SU-DHL-6 (cell line): Measurements from ENCODE around the gene TSHZ3.

ENCODE experiments used
- H2AFZ ChIP-seq: fragments of 200-600 bp; sonication (generic); 2 replicates; pipeline ENCODE4 v1.6.1; 2014; ENCODE audit warnings: low read depth, mild to moderate bottlenecking, moderate library complexity, mixed read lengths, antibody characterized with exemption, low read length; ENCODE audit not compliant: severe bottlenecking
- H3F3A ChIP-seq: fragments of 200-600 bp; shearing (Covaris generic); 2 replicates; pipeline ENCODE4 v1.6.0; 2016; ENCODE audit warnings: antibody characterized with exemption, mild to moderate bottlenecking; ENCODE audit not compliant: insufficient read depth
- H3K27ac ChIP-seq: fragments of 200-600 bp; sonication (generic); 2 replicates; pipeline ENCODE4 v1.5.1; 2016; ENCODE audit warnings: low read depth, mild to moderate bottlenecking, low read length, moderate library complexity, mixed read lengths
- H3K27me3 ChIP-seq: fragments of 200-600 bp; sonication (generic), shearing (Covaris generic); 2 replicates; pipeline ENCODE4 v1.6.0; 2014; ENCODE audit warnings: mild to moderate bottlenecking, low read length
- H3K36me3 ChIP-seq: fragments of 200-600 bp; sonication (generic); 2 replicates; pipeline ENCODE4 v1.6.1; 2014; ENCODE audit warnings: mild to moderate bottlenecking, low read length, mixed read lengths
- H3K4me2 ChIP-seq: fragments of 300-600, 200-600 bp; shearing (Covaris generic), sonication (generic); 2 replicates; pipeline ENCODE4 v1.6.0; 2014; ENCODE audit warnings: low read length, low read depth, mild to moderate bottlenecking; ENCODE audit not compliant: poor library complexity, severe bottlenecking
- H3K4me3 ChIP-seq: fragments of 200-600 bp; sonication (generic); 2 replicates; pipeline ENCODE4 v1.5.1; 2014; ENCODE audit warnings: antibody characterized with exemption, low read length, mild to moderate bottlenecking, mixed read lengths; ENCODE audit not compliant: insufficient read depth, poor library complexity, severe bottlenecking
- H3K79me2 ChIP-seq: fragments of 200-600 bp; sonication (generic); 2 replicates; pipeline ENCODE4 v1.6.1; 2014; ENCODE audit warnings: mild to moderate bottlenecking, low read length, moderate library complexity; ENCODE audit not compliant: insufficient read depth
- H3K9ac ChIP-seq: fragments of 200-600 bp; sonication (generic); 2 replicates; pipeline ENCODE4 v1.7.0; 2014; ENCODE audit warnings: mild to moderate bottlenecking, low read length
- H3K9me2 ChIP-seq: fragments of 200-600 bp; sonication (generic); replicated peaks from 2 replicates; pipeline ENCODE4 v1.6.1; 2014; ENCODE audit warnings: low read length; ENCODE audit not compliant: insufficient read depth
- H3K9me3 ChIP-seq: fragments of 200-600 bp; sonication (generic); 2 replicates; pipeline ENCODE4 v1.6.1; 2014; ENCODE audit warnings: low read length, mixed read lengths; ENCODE audit not compliant: insufficient read depth
- H4K20me1 ChIP-seq: fragments of 200-600 bp; sonication (generic); 2 replicates; pipeline ENCODE4 v1.6.1; 2014; ENCODE audit warnings: low read depth, mild to moderate bottlenecking, antibody characterized with exemption, low read length, moderate library complexity, mixed read lengths
- EZH2phosphoT487 ChIP-seq: fragments of 200-600 bp; sonication (generic), shearing (Covaris generic); conservative IDR thresholded peaks from 2 replicates; pipeline ENCODE4 v1.6.1; 2018; ENCODE audit warnings: mild to moderate bottlenecking, antibody characterized with exemption, low read length, moderate library complexity, mixed read lengths
- TF ChIP-seq, protein P1 (sequence below): fragments of 200-600 bp; sonication (generic); IDR thresholded peaks from one replicate; pipeline ENCODE4 v1.5.1; 2017; ENCODE audit warnings: antibody characterized with exemption, mild to moderate bottlenecking, low read length, moderate library complexity; ENCODE audit not compliant: insufficient read depth, poor library complexity, severe bottlenecking

Gene TSHZ3

DNA sequence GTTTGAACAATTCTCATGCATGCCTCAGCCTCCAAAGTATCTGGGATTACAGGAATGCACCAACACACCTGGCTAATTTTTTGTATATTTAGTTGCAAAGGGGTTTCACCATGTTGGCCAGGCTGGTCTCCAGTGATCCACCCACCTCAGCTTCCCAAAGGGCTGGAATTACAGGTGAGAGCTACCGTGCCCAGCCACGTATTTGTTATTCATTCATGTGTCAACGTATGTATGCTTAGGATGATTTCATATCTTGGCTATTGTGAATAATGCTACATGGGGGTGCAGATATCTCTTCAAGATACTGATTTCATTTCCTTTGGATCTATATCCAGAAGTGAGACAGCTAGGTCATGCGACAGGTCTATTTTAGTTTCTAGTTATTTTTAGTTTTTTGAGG lies 113.4 kb downstream of the TSHZ3 start:
- Histone ChIP-seq H3K36me3 (no peaks in the 10 kb centered on the region), H3K9ac (no peak overlapping the region), H3K4me2 (no peak overlapping the region), H3K27ac (no peak overlapping the region), H3F3A (no peaks in the 10 kb centered on the region), H3K79me2 (no peaks in the 10 kb centered on the region), H3K9me3 (no peaks in the 10 kb centered on the region), H4K20me1 (no peaks in the 10 kb centered on the region), H3K27me3 (no peaks in the 10 kb centered on the region), H2AFZ (no peak overlapping the region), H3K9me2 (no peaks in the 10 kb centered on the region), H3K4me3 (no peak overlapping the region)
- TF ChIP-seq, protein P1, sequence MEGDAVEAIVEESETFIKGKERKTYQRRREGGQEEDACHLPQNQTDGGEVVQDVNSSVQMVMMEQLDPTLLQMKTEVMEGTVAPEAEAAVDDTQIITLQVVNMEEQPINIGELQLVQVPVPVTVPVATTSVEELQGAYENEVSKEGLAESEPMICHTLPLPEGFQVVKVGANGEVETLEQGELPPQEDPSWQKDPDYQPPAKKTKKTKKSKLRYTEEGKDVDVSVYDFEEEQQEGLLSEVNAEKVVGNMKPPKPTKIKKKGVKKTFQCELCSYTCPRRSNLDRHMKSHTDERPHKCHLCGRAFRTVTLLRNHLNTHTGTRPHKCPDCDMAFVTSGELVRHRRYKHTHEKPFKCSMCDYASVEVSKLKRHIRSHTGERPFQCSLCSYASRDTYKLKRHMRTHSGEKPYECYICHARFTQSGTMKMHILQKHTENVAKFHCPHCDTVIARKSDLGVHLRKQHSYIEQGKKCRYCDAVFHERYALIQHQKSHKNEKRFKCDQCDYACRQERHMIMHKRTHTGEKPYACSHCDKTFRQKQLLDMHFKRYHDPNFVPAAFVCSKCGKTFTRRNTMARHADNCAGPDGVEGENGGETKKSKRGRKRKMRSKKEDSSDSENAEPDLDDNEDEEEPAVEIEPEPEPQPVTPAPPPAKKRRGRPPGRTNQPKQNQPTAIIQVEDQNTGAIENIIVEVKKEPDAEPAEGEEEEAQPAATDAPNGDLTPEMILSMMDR: no peak
- no peak for TF ChIP-seq EZH2phosphoT487

DNA sequence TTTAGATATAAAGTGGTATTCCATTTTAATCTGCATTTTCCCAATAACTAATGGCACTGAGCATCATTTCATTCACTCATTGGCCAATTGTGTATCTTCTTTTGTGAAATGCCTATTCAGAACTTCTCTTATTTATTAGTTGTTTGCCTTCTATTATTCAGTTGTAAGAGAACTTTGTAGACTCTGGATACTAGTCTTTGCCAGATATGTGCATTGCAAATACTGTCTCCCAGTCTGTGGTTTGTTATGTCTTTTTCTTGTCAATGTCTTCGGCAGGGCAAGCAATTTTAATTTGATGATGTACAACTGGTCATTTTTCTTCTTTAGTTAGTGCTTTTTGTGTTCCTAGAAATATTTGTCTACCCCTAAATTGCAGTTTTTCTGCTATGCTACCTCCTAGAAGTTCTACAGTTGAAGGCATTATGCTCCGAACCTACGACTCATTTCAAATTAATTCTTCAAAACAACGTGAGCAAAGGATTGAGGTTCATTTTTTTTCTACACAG lies 115.9 kb downstream of the TSHZ3 start:
- H3K79me2 ChIP-seq: no peaks in the 10 kb centered on the region
- no peak overlapping the region for H3K4me3 ChIP-seq
- H3K36me3 ChIP-seq: no peaks in the 10 kb centered on the region
- no peak for TF ChIP-seq EZH2phosphoT487
- TF ChIP-seq, protein P1: no peak
- no peak overlapping the region for H2AFZ ChIP-seq
- no peaks in the 10 kb centered on the region for H4K20me1 ChIP-seq
- no peak overlapping the region for H3K9ac ChIP-seq
- no peaks in the 10 kb centered on the region for H3F3A ChIP-seq
- no peak overlapping the region for H3K4me2 ChIP-seq
- H3K27ac ChIP-seq: no peak overlapping the region
- H3K27me3 ChIP-seq: no peaks in the 10 kb centered on the region
- H3K9me3 ChIP-seq: no peaks in the 10 kb centered on the region
- H3K9me2 ChIP-seq: no peaks in the 10 kb centered on the region

DNA sequence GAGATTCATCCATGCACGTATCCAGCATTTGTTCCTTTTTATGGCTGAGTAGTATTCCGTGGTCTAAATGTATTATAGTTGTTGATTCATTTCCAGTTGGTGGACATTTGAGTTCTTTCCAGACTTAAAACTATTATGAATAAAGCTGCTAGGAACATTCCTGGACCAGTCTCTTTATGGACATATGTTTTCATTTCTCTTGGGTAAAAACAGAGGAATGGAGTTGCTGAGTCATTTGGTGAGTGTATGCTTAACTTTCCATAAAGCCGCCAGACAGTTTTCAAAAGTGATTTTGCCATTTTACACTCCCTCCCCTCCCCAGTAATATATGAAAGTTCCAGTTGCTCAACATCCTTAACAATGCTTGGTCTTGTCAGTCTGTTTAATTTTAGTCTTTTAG lies 116.4 kb downstream of the TSHZ3 start:
- no peaks in the 10 kb centered on the region for H3K79me2 ChIP-seq
- H2AFZ ChIP-seq: no peak overlapping the region

More for the DNA sequence above, 116.4 kb downstream of the TSHZ3 start:
- no peaks in the 10 kb centered on the region for H3F3A ChIP-seq
- no peaks in the 10 kb centered on the region for H3K27me3 ChIP-seq
- no peak overlapping the region for H3K9ac ChIP-seq
- H3K9me2 ChIP-seq: no peaks in the 10 kb centered on the region
- H3K4me2 ChIP-seq: no peak overlapping the region
- no peaks in the 10 kb centered on the region for H3K9me3 ChIP-seq
- no peak overlapping the region for H3K27ac ChIP-seq
- TF ChIP-seq, protein P1: no peak
- no peak for TF ChIP-seq EZH2phosphoT487
- no peaks in the 10 kb centered on the region for H3K36me3 ChIP-seq
- no peaks in the 10 kb centered on the region for H4K20me1 ChIP-seq
- H3K4me3 ChIP-seq: no peak overlapping the region
